H9 (cell line): ENCODE results near the gene MT3. TPM values are rescaled to one million over a fixed set of nuclear protein-coding genes. Genes with fewer than 3 reads are reported as not detected.

ENCODE experiments used
- DNase-seq: peaks from one replicate; pipeline ENCODE4 v3.0.0-alpha.2; 2017
- H2AFZ ChIP-seq: one replicate; pipeline ENCODE4 v1.6.1; 2013; ENCODE audit warnings: mild to moderate bottlenecking, low read length, control low read depth, moderate library complexity
- H2AK5ac ChIP-seq: 2 replicates; pipeline ENCODE4 v1.6.1; 2013; ENCODE audit warnings: low read length, control low read depth, mixed read lengths; ENCODE audit not compliant: insufficient read length
- H2BK120ac ChIP-seq: one replicate; pipeline ENCODE4 v1.6.1; 2013; ENCODE audit warnings: low read depth, mild to moderate bottlenecking, low read length, control low read depth, inconsistent platforms; ENCODE audit not compliant: poor library complexity, severe bottlenecking
- H2BK12ac ChIP-seq: 2 replicates; pipeline ENCODE4 v1.6.1; 2013; ENCODE audit warnings: low read length, control low read depth, mixed read lengths, low read depth; ENCODE audit not compliant: insufficient read length
- H2BK15ac ChIP-seq: 2 replicates; pipeline ENCODE4 v1.6.1; 2013; ENCODE audit warnings: low read depth, low read length, control low read depth
- H2BK20ac ChIP-seq: one replicate; pipeline ENCODE4 v1.6.1; 2013; ENCODE audit warnings: low read depth, mild to moderate bottlenecking, low read length, control low read depth, inconsistent platforms; ENCODE audit not compliant: poor library complexity, severe bottlenecking
- H2BK5ac ChIP-seq: 2 replicates; pipeline ENCODE4 v1.6.1; 2013; ENCODE audit warnings: low read length, control low read depth, mixed read lengths; ENCODE audit not compliant: insufficient read length
- H3K14ac ChIP-seq: 2 replicates; pipeline ENCODE4 v1.6.1; 2013; ENCODE audit warnings: low read length, control low read depth; ENCODE audit not compliant: insufficient read depth
- H3K18ac ChIP-seq: 2 replicates; pipeline ENCODE4 v1.6.1; 2013; ENCODE audit warnings: low read depth, mild to moderate bottlenecking, mixed read lengths, low read length, control low read depth; ENCODE audit not compliant: insufficient read length
- H3K23ac ChIP-seq: 2 replicates; pipeline ENCODE4 v1.6.1; 2013; ENCODE audit warnings: low read length, control low read depth, mixed read lengths, low read depth; ENCODE audit not compliant: insufficient read length
- H3K23me2 ChIP-seq: 2 replicates; pipeline ENCODE4 v1.6.1; 2013; ENCODE audit warnings: low read depth, mild to moderate bottlenecking, mixed read lengths, low read length, control low read depth; ENCODE audit not compliant: insufficient read length, poor library complexity, severe bottlenecking
- H3K27ac ChIP-seq: 2 replicates; pipeline ENCODE4 v1.5.1; 2013; ENCODE audit warnings: low read length, control low read depth, mixed read lengths, low read depth; ENCODE audit not compliant: insufficient read length
- H3K27me3 ChIP-seq: 2 replicates; pipeline ENCODE4 v1.6.1; 2013; ENCODE audit warnings: low read length, control low read depth, inconsistent platforms; ENCODE audit not compliant: insufficient read depth
- H3K4ac ChIP-seq: 2 replicates; pipeline ENCODE4 v1.6.1; 2013; ENCODE audit warnings: low read depth, mild to moderate bottlenecking, control low read depth, inconsistent platforms, low read length, moderate library complexity
- H3K4me1 ChIP-seq: 2 replicates; pipeline ENCODE4 v1.6.1; 2013; ENCODE audit warnings: low read length, control low read depth, inconsistent platforms; ENCODE audit not compliant: insufficient read depth
- H3K4me2 ChIP-seq: 2 replicates; pipeline ENCODE4 v1.6.1; 2013; ENCODE audit warnings: low read length, control low read depth, mixed read lengths; ENCODE audit not compliant: insufficient read length, insufficient read depth
- H3K56ac ChIP-seq: 2 replicates; pipeline ENCODE4 v1.6.1; 2013; ENCODE audit warnings: low read depth, mild to moderate bottlenecking, mixed read lengths, low read length, control low read depth; ENCODE audit not compliant: insufficient read length
- H3K79me1 ChIP-seq: 2 replicates; pipeline ENCODE4 v1.6.1; 2013; ENCODE audit warnings: low read depth, mild to moderate bottlenecking, moderate library complexity, low read length, control low read depth, inconsistent platforms; ENCODE audit not compliant: insufficient read depth, poor library complexity, severe bottlenecking
- H3K79me2 ChIP-seq: 2 replicates; pipeline ENCODE4 v1.6.1; 2013; ENCODE audit warnings: low read length, control low read depth, inconsistent platforms; ENCODE audit not compliant: insufficient read depth
- H3K9ac ChIP-seq: 2 replicates; pipeline ENCODE4 v1.6.1; 2013; ENCODE audit warnings: low read length, control low read depth, mixed read lengths; ENCODE audit not compliant: insufficient read length; ENCODE audit errors: extremely low read depth
- H3K9me3 ChIP-seq: one replicate; pipeline ENCODE4 v1.6.1; 2013; ENCODE audit warnings: low read depth, low read length, inconsistent platforms; ENCODE audit not compliant: control insufficient read depth
- H3T11ph ChIP-seq: one replicate; pipeline ENCODE4 v1.6.1; 2013; ENCODE audit warnings: mild to moderate bottlenecking, low read length, control low read depth, inconsistent platforms
- H4K20me1 ChIP-seq: one replicate; pipeline ENCODE4 v1.6.1; 2013; ENCODE audit not compliant: control insufficient read depth, insufficient read length, insufficient read depth
- H4K5ac ChIP-seq: 2 replicates; pipeline ENCODE4 v1.6.1; 2013; ENCODE audit warnings: low read depth, mild to moderate bottlenecking, mixed read lengths, low read length, control low read depth; ENCODE audit not compliant: insufficient read length
- H4K8ac ChIP-seq: replicated peaks from 2 replicates; pipeline ENCODE4 v1.6.1; 2013; ENCODE audit warnings: low read length, control low read depth, mixed read lengths, low read depth; ENCODE audit not compliant: insufficient read length
- H4K91ac ChIP-seq: 2 replicates; pipeline ENCODE4 v1.6.1; 2013; ENCODE audit warnings: low read depth, mild to moderate bottlenecking, moderate library complexity, mixed read lengths, low read length, control low read depth; ENCODE audit not compliant: insufficient read length
- H3K27ac Mint-ChIP-seq, 3 experiments: 2 replicates in 2 of 3; 3 replicates in 1 of 3; pipeline ENCODE4 v1.8.0; 2020 to 2021; ENCODE audit warnings: mixed read lengths in 3 of 3, mild to moderate bottlenecking in 1 of 3, moderate library complexity in 1 of 3
- H3K27me3 Mint-ChIP-seq: 2 replicates; pipeline ENCODE4 v1.8.0; 2021; ENCODE audit warnings: low read depth, mild to moderate bottlenecking, moderate library complexity, mixed read lengths
- H3K36me3 Mint-ChIP-seq, 3 experiments: 2 replicates in 2 of 3; 3 replicates in 1 of 3; pipeline ENCODE4 v1.8.0; 2020 to 2021; ENCODE audit warnings: low read depth in 3 of 3, mixed read lengths in 3 of 3; ENCODE audit not compliant: insufficient read depth in 1 of 3
- H3K4me1 Mint-ChIP-seq, 2 experiments: 2 replicates each; pipeline ENCODE4 v1.8.0; 2020; ENCODE audit warnings: mixed read lengths in 2 of 2
- H3K4me3 Mint-ChIP-seq, 2 experiments: 2 replicates in 1 of 2; 3 replicates in 1 of 2; pipeline ENCODE4 v1.8.0; 2020 to 2021; ENCODE audit warnings: mild to moderate bottlenecking in 2 of 2, mixed read lengths in 2 of 2, moderate library complexity in 1 of 2
- H3K9me3 Mint-ChIP-seq, 2 experiments: 2 replicates in 1 of 2; 3 replicates in 1 of 2; pipeline ENCODE4 v1.8.0; 2020; ENCODE audit warnings: mild to moderate bottlenecking in 2 of 2, mixed read lengths in 2 of 2, moderate library complexity in 1 of 2
- WGBS: extraction: QIAGEN DNeasy Blood & Tissue Kit; methylation state at CpG from one replicate; pipeline ENCODE4 v1.1.7; 2013; ENCODE audit warnings: missing lambda C conversion rate, low lambda C conversion rate, mixed read lengths; ENCODE audit not compliant: insufficient read length; ENCODE audit errors: extremely low coverage; 5-methylcytosine and 5-hydroxymethylcytosine counted together
- total RNA-seq: library from RNA; stranded (reverse); gene quantifications from 2 replicates; pipeline ENCODE4 v1.2.1, GENCODE V29; 2021
- TF ChIP-seq, protein P1 (sequence below): fragments of 200-600 bp; sonication (generic); conservative IDR thresholded peaks from 3 replicates; pipeline ENCODE4 v1.8.0; 2021; ENCODE audit warnings: antibody characterized with exemption, mild to moderate bottlenecking

MT3 gene
- total RNA-seq, 1 experiment from 2014 or later: not detected

DNA sequence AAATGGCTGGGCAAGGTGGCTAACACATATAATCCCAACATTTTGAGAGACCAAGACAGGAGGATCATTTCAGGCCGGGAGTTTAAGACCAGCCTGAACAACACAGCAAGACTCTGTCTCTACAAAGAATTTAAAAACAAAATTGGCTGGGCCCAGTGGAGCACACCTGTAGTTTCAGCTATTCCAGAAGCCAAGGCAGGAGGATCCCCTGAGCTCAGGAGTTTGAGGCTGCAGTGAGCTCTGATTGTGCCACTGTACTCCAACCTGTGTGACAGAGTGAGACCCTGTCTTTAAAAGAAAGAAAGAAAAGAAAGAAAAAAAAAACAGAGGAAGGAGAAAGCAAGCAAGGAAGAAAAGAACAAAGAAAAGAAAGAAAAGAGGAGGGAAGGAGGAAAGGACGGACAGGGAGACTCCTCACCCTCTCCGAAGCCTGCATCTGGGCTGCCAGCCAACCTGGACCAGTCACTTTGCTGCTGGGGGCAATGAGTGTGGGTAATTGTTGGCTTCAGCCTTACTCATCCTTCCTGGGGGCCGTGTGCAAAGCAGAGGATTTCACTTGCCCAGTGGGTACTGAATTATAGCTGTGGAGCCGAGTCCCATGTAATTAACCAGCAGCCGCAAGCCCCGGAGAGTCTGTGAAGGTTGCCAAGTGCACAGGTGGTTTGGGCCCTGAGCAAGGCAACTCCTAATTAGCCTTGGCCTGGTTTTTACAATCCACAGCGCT, 31.1 kb upstream of the MT3 start:
- H3K18ac ChIP-seq: no peak overlapping the region
- no peaks in the 10 kb centered on the region for H3K79me2 ChIP-seq
- H3K27ac ChIP-seq: no peak overlapping the region
- no peaks in the 10 kb centered on the region for H4K20me1 ChIP-seq
- H3K56ac ChIP-seq: no peak overlapping the region
- Mint-ChIP-seq H3K27ac (no peak overlapping the region), H3K9me3 (no peaks in the 10 kb centered on the region), H3K27me3 (peaks cover 34% of the 10 kb centered on the region), H3K4me1 (peaks cover 0 to 3% of the 10 kb centered on the region in 2 experiments; a peak in 2 of 4 replicates), H3K4me3 (no peak overlapping the region), H3K36me3 (no peaks in the 10 kb centered on the region)
- no peaks in the 10 kb centered on the region for H3K4me1 ChIP-seq
- H3K9ac ChIP-seq: no peak overlapping the region
- WGBS: no CpG with 5 or more reads among the region's 8 CpGs
- TF ChIP-seq, protein P1, sequence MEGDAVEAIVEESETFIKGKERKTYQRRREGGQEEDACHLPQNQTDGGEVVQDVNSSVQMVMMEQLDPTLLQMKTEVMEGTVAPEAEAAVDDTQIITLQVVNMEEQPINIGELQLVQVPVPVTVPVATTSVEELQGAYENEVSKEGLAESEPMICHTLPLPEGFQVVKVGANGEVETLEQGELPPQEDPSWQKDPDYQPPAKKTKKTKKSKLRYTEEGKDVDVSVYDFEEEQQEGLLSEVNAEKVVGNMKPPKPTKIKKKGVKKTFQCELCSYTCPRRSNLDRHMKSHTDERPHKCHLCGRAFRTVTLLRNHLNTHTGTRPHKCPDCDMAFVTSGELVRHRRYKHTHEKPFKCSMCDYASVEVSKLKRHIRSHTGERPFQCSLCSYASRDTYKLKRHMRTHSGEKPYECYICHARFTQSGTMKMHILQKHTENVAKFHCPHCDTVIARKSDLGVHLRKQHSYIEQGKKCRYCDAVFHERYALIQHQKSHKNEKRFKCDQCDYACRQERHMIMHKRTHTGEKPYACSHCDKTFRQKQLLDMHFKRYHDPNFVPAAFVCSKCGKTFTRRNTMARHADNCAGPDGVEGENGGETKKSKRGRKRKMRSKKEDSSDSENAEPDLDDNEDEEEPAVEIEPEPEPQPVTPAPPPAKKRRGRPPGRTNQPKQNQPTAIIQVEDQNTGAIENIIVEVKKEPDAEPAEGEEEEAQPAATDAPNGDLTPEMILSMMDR: no peak
- no peak overlapping the region for H3K23ac ChIP-seq
- no peak overlapping the region for H4K8ac ChIP-seq
- no peaks in the 10 kb centered on the region for H3K79me1 ChIP-seq
- no peak overlapping the region for H3T11ph ChIP-seq
- no peaks in the 10 kb centered on the region for H3K9me3 ChIP-seq
- no peak overlapping the region for H4K91ac ChIP-seq
- H2BK120ac ChIP-seq: no peak overlapping the region
- no peak overlapping the region for H3K14ac ChIP-seq
- H2AFZ ChIP-seq: no peak overlapping the region
- no peak overlapping the region for H3K4ac ChIP-seq
- no peaks in the 10 kb centered on the region for H3K23me2 ChIP-seq
- no peak overlapping the region for H2BK15ac ChIP-seq
- DNase-seq: no peak
- H2BK12ac ChIP-seq: no peak overlapping the region
- H4K5ac ChIP-seq: no peak overlapping the region
- no peak overlapping the region for H2BK5ac ChIP-seq
- no peak overlapping the region for H2AK5ac ChIP-seq
- no peak overlapping the region for H2BK20ac ChIP-seq
- no peak overlapping the region for H3K4me2 ChIP-seq
- H3K27me3 ChIP-seq: no peaks in the 10 kb centered on the region
